GM21529 (cell line): ENCODE measurements around the gene TPD52L2.
"Not testable (repeated sequence)": the region's sequence is repeated elsewhere in the genome, so short reads cannot be mapped to it uniquely, and the experiment has no call there.

Source experiments
- ATAC-seq: cut with Tn5 transposase; IDR thresholded peaks from one replicate; pipeline ENCODE4 v1.9.1; 2021; ENCODE audit not compliant: unreplicated experiment

The TPD52L2 gene

GRCh38 chr20:63878899-63879663 lies 14.0 kb downstream of the TPD52L2 start:
- ATAC-seq: no peak

GRCh38 chr20:63880901-63881300 lies 15.8 kb downstream of the TPD52L2 start:
- not testable (repeated sequence) for ATAC-seq

- ATAC-seq: no peak
Measured at GRCh38 chr20:63881451-63882226, 16.6 kb downstream of the TPD52L2 start.

- no peak for ATAC-seq
Measured at GRCh38 chr20:63882257-63883200, 17.5 kb downstream of the TPD52L2 start.

- ATAC-seq: no peak
Measured at GRCh38 chr20:63883201-63883593, 18.1 kb downstream of the TPD52L2 start.

GRCh38 chr20:63884506-63885263 lies 19.6 kb downstream of the TPD52L2 start:
- ATAC-seq: no peak

- ATAC-seq: no peak
Measured at GRCh38 chr20:63885264-63886053, 20.4 kb downstream of the TPD52L2 start.

- ATAC-seq: no peak
Measured at GRCh38 chr20:63886054-63886419, 21.0 kb downstream of the TPD52L2 start.

- no peak for ATAC-seq
Measured at GRCh38 chr20:63886921-63887320, 21.9 kb downstream of the TPD52L2 start.

- ATAC-seq: no peak
Measured at GRCh38 chr20:63889241-63890200, 24.5 kb downstream of the TPD52L2 start.

GRCh38 chr20:63890201-63890576 lies 25.1 kb downstream of the TPD52L2 start:
- no peak for ATAC-seq

GRCh38 chr20:63890616-63891015 lies 25.5 kb downstream of the TPD52L2 start:
- no peak for ATAC-seq

- ATAC-seq: no peak
Measured at GRCh38 chr20:63891061-63892002, 26.3 kb downstream of the TPD52L2 start.

- no peak for ATAC-seq
Measured at GRCh38 chr20:63892402-63892801, 27.3 kb downstream of the TPD52L2 start.

- ATAC-seq: no peak
Measured at GRCh38 chr20:63893999-63894357, 28.9 kb downstream of the TPD52L2 start.

GRCh38 chr20:63894358-63895201 lies 29.5 kb downstream of the TPD52L2 start, which contains the start of gene DNAJC5:
Gene DNAJC5, plus strand, starts transcription at chr20:63895126. Its CDS starts 33,220 bp downstream, at chr20:63928346.
- peak; percentile 72 for ATAC-seq
